Ovary (tissue), 9 donors: ENCODE measurements around the gene BASP1. TPM values are rescaled to one million over a fixed set of nuclear protein-coding genes. Genes with fewer than 3 reads are reported as not detected.

Experiments used
- DNase-seq, 5 donors: peaks; one replicate each; pipeline ENCODE4 v3.0.0-alpha.2; 2019 to 2020
- H3K27ac ChIP-seq, 2 donors: fragments of 200-600 bp; one replicate each; pipeline versions ENCODE4 v1.5.1 to v1.8.0; 2019 to 2022
- H3K27me3 ChIP-seq: fragments of 200-600 bp; one replicate; pipeline ENCODE4 v1.8.0; 2022
- H3K36me3 ChIP-seq: fragments of 200-600 bp; sonication (generic); one replicate; pipeline ENCODE4 v1.5.1; 2019
- H3K4me1 ChIP-seq: one replicate; pipeline ENCODE4 v1.8.1; 2013; ENCODE audit warnings: mild to moderate bottlenecking, moderate library complexity; ENCODE audit not compliant: insufficient read depth
- H3K4me3 ChIP-seq: fragments of 200-600 bp; sonication (generic); one replicate; pipeline ENCODE4 v1.5.1; 2017
- H3K9me3 ChIP-seq, 2 donors: fragments of 200-600 bp in 1 of 2; sonication (generic) in 1 of 2; one replicate each; pipeline versions ENCODE4 v1.5.1 to v1.8.1; 2013 to 2019; ENCODE audit warnings: mild to moderate bottlenecking in 1 of 2, moderate library complexity in 1 of 2
- CTCF ChIP-seq, 3 donors: fragments of 450-650 bp in 2 of 3; fragments of 200-600 bp in 1 of 3; IDR thresholded peaks; one replicate each; pipeline versions ENCODE4 v1.5.1 to v1.8.0; 2016 to 2022; ENCODE audit warnings: antibody characterized with exemption in 3 of 3, mild to moderate bottlenecking in 1 of 3
- EP300 ChIP-seq: sonication (generic); formaldehyde crosslinking; IDR thresholded peaks from one replicate; pipeline ENCODE4 v1.6.1; 2017; ENCODE audit warnings: antibody characterized with exemption
- POLR2A ChIP-seq: fragments of 450-650 bp; IDR thresholded peaks from one replicate; pipeline ENCODE4 v1.6.1; 2017; ENCODE audit warnings: antibody characterized with exemption, mild to moderate bottlenecking, moderate library complexity
- WGBS, 3 donors: extraction: QIAGEN DNeasy Blood & Tissue Kit in 1 of 3; methylation state at CpG; one replicate each; pipeline versions ENCODE4 v1.1.5 to v1.1.7; 2013 to 2017; 5-methylcytosine and 5-hydroxymethylcytosine counted together
- intact Hi-C, 4 donors: fragments of 100-400 bp; cut with DNase I; formaldehyde crosslinking; loops; one replicate each; pipeline versions ENCODE4 v1.11.0 to v1.15.1; 2022 to 2023
- polyA plus RNA-seq, 2 donors: library from polyadenylated mRNA; stranded (reverse); fragments of 200-250 nt in 1 of 2; fragments of 350-450 nt in 1 of 2; fragmentation: Illumina TruSeq in 1 of 2; extraction: RNeasy Lipid Tissue Mini Kit (QIAGEN cat#74804) in 1 of 2; gene quantifications; one replicate each; pipeline ENCODE4 v1.2.3, GENCODE V29; 2013 to 2014
- small RNA-seq: library from RNA; depleted of rRNA; stranded (forward); fragments of <200 nt; gene quantifications from one replicate; pipeline ENCODE3, GENCODE V24; 2016
- total RNA-seq, 7 donors: library from RNA; depleted of rRNA in 2 of 7; stranded (reverse); fragments of >200 nt in 2 of 7; fragmentation: NEBNext Ultra II Directional in 3 of 7; extraction: Animal tissue kit (Norgen Biotek cat#: 25700) in 3 of 7; gene quantifications; one replicate each; pipeline versions ENCODE4 v1.1.0 to v1.2.4, GENCODE V29; 2016 to 2023
- donor health status: DM: no; HTN: no; CAD: no; lungs with moderate emphysema.
- donor health status: DM: no; HTN: no; CAD: no.
- donor health status: Bipolar disorder and iron deficiency.
- donor health status: DM: yes; HTN: yes; CAD: no.
- donor health status: DM: no; HTN: no; CAD: no.
- donor health status: DM: yes; HTN: yes; CAD: no.

BASP1 gene
- total and polyA plus RNA-seq, 9 donors, result 18.0 to 59.5 (median 38.7) TPM

- intact Hi-C loops, result no loop called here
These were observed 108.6 kb downstream of the BASP1 start for GRCh38 chr5:17325770-17326599.

More at GRCh38 chr5:17325770-17326599, 108.6 kb downstream of the BASP1 start:
- no peaks in the 10 kb centered on the region for H3K27me3 ChIP-seq
- H3K4me3 ChIP-seq, result no peak overlapping the region
- WGBS, 3 donors, result 91 to 94% (median 93%) methylated on average over 3 of the region's 3 CpGs
- TF ChIP-seq POLR2A (no peak), CTCF (IDR thresholded peaks at IDR 0.05) (no peak), EP300 (no peak)
- no peak overlapping the region for H3K27ac ChIP-seq
- H3K4me1 ChIP-seq, result no peaks in the 10 kb centered on the region
- no peaks in the 10 kb centered on the region for H3K9me3 ChIP-seq
- H3K36me3 ChIP-seq, result no peaks in the 10 kb centered on the region
- no peak for DNase-seq

Small RNA genes lying within 50 kb of the gene (small RNA-seq; reads per million reads assigned to genes)
- gene RNU6-1003P, result not detected
